CD4-positive, alpha-beta T cell treated with Interleukin-6 for 4 hours (primary cell): ENCODE results near the gene GPR75.
"Not testable (repeated sequence)": the region's sequence is repeated elsewhere in the genome, so short reads cannot be mapped to it uniquely, and the experiment has no call there.

ENCODE experiments used
- DNase-seq: peaks from one replicate; pipeline ENCODE4 v3.0.0-alpha.2; 2020; ENCODE audit warnings: mixed read lengths

GPR75 gene

DNA sequence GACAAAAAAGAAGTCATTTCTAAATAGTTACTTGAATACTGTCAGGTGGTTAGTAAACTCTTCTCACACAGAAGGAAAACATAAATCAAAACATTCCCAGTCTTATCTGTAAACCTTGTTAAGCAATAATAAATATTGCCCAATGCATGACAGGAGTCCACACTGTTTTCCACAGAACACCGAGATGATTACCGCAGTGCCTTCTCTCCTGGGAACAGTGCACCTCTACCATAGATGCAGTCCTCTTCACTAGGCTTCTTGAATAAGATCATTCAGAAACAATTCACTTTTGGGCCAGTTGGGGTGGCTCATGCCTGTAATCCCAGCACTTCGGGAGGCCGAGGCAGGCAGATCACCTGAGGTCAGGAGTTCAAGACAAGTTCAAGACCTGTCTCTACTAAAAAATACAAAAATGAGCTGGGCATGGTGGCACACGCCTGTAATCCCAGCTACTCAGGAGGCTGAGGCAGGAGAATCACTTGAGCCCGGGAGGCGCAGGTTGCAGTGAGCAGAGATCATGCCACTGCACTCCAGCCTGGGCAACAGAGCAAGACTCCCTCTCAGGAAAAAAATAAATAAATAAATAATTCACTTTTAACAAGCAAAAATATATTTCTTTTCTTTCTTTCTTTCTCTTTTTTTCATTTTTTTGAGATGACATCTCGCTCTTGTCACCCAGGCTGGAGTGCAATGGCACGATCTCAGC is 8.6 kb downstream of the GPR75 start:
- not testable (repeated sequence) for DNase-seq

DNA sequence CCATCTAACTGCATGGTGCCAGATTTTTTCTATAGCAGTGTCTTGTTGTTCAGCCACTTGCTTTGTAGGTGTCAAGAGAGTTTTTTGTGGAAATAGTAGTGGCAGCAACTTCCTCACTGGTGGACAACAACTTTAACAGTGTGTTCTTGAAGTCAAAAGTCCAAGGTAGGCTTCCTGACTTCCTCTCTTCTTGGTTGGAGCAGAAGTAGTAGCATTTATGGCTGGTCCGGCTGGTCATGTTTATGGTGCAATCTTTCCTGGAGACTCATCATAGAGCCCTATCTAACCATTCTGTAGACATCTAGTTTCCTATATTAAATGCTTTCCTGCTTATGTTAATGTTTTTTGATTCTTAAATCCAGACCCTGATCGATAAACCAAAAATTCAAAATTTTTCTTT is 11.7 kb downstream of the GPR75 start:
- DNase-seq = no peak

DNA sequence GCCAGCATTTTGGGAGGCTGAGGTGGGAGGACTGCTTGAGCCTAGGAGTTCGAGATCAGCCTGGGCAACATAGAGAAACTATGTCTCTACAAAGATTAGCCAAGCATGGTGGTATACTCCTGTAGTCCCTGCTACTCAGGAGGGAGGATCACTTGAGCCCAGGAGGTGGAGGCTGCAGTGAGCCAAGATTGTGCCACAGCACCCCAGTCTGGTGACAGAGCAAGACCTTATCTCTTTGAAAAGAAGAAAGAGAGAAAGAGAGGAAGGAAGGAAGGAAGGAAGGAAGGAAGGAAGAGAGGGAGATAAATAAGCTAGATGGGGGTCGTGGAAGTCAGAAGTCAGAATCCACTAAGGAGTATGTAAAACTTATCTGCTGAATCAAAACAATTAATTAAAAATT is 16.2 kb downstream of the GPR75 start:
- DNase-seq = no peak

DNA sequence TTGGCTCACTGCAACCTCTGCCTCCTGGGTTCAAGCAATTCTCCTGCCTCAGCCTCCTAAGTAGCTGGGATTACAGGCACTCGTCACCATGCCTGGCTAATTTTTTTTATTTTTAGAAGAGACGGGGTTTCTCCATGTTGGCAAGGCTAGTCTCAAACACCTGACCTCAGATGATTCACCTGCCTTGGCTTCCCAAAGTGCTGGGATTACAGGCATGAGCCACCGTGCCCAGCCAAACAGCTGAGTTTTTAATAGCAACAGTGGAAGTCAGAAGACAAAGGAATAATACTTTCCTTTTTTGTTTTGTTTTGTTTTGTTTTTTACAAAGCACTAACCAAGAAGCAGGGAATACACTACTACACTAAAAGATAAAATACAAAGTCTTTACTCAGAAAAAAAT is 16.9 kb downstream of the GPR75 start:
- DNase-seq = no peak

DNA sequence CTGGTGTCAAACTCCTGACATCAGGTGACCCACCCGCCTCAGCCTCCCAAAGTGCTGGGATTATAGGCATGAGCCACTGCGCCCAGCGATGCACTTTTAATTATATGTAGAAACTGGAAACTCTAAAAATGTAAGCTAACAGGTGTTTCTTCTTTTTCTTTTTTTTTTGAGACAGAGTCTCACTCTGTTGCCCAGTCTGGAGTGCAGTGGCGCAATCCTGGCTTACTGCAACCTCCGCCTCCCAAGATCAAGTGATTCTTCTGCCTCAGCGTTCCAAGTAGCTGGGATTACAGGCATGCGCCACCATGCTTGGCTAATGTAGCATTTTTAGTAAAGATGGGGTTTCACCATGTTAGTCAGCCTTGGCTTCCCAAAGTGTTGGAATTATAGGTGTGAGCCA is 18.1 kb downstream of the GPR75 start:
- DNase-seq = not testable (repeated sequence)

DNA sequence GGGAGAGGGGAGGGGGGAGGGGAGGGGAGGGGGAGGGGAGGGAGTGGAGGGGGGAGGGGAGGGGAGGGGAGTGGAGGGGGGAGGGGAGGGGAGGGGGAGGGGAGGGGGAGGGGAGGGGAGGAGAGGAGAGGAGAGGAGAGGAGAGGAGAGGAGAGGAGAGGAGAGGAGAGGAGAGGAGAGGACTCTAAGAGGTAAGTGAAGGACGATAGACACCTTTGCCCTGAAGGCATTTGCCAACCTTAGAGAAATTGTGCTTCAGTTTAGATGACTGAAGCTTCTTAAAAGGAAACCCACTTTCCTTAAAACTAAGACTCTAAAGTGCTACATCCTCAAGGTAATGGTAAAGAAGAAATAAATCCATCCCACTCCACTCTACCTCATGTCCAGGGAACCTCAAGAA is 19.2 kb downstream of the GPR75 start:
- DNase-seq = no peak

DNA sequence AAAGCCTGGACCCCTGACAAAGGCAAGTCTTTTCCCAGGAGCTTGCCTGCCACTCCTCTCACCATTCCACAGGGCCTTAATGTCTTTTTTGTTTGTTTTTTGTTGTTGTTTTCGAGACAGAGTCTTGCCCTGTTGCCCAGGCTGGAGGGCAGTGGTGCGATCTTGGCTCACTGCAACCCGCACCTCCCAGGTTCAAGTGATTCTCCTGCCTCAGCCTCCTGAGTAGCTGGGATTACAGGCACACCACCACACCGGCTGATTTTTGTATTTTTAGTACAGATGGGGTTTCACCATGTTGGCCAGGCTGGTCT is 29.8 kb downstream of the GPR75 start:
- DNase-seq = not testable (repeated sequence)

DNA sequence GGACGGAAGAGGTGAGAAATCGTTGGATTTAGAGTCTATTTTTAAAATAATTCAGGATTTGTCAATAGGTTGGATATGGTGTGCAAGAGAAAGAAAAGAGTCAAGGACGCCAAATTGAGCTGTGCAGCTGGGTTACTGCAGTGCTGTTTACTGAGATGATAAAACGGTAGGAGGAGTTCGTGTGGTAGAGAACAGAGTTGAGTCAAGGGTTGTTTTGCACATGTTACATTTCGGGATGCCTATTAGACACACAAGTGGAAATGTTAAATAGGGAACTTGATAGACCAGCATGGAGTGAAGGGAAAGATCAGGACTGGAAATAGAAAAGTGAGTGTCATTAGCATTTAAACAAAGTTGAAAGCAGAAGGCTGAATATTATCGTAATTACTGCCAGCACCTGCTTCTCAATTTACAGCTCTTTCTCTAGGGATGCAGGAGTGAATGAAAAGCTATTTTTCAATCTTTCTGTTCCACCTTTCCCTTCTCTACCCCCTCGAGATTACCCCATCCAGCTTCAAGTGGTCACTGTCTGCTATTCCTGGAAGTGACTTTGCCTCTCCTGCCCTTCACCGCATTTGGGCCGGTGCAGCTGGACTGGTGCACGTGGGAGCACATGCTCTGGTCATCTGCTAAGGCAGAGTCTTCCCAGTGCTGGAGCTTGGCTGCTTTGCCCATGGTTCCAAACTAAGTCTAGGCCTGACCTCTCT is 30.3 kb downstream of the GPR75 start:
- DNase-seq = no peak

DNA sequence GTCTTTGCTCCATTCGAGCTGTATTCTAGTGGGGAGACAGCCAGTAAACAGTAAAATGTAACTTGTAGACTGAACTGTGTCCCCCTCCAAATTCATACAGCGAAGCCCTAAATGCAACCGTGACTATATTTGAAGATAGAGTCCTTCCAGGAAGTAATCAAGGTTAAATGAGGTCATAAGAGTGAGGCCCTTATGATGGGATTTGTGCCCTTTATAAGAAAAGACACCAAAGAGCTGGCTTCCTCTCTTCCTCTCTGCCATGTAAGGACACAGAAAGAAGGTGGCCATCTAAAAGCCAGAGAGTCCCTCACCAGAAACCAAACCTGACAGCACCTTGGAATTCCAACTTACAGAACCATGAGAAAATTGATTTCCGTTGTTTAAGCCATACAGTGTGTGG is 31.4 kb downstream of the GPR75 start:
- DNase-seq = no peak

DNA sequence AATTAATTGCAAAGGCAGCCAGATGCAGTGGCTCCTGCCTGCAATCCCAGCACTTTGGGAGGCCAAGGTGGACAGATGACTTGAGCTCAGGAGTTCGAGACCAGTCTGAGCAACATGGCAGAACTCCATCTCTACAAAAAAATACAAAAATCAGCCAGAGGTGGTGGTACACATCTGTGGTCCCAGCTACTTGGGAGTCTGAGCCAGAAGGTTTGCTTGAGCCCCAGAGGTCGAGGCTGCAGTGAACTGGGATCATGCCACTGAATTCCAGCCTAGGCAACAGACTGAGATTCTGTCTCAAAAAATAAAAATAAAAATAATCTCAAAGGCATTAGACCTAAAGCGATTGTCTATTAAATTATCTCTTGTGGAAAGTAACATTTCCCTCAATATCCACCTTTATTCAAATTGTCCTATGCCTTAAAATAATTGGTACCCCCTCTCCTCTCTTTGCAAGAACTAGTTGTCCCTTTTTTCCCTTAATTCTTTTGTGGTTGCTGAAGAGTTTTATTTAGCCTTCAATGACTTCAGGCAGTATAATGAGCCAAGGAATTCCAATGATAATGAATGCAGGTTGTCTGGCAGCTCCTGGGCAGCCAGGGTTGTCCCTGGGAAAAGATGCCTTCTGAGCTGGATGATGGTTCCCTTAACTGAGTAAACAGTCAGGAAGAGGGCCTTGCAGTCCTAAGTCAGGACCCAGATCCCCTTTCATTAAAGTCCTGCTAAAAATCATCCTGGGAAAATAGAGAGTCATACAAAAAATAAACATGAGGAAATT is 32.2 kb downstream of the GPR75 start:
- no peak for DNase-seq

DNA sequence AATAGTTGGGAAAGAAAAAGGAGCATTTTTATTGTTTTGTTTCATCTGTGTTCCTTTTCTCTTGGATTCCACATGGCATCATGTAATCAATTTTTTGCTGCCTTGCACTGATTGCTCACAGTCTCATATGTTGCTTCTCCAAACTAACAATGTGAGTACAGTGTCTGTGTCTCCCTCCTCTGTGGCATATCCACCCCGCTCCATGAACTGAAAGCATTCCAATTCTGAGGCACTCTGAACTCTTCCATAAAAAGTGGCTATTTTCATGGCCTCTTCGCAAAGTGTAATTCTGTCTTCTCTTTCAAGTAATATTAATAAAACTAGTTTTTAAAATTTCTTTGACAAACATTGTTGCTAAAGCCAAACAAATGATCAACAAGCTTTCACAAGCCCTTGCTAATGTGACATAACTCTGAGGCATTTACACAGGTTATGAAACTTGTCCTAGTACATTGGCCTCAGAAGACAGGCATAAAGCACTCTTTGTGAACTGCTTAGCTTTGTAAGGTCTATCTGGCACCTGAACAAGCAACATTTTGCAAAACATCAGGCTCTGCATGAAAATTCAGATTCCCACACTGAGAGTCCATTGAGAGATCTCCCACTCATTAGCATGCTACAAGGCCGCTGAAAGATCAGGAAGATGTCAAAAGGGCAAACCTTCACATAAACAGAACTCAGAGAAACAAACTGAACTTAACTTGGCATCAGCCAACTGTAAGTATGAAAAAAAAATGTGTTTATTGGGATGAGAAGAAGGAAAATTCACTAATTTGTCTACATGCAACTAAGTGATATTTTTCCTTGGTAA is 33.0 kb downstream of the GPR75 start:
- DNase-seq = no peak

DNA sequence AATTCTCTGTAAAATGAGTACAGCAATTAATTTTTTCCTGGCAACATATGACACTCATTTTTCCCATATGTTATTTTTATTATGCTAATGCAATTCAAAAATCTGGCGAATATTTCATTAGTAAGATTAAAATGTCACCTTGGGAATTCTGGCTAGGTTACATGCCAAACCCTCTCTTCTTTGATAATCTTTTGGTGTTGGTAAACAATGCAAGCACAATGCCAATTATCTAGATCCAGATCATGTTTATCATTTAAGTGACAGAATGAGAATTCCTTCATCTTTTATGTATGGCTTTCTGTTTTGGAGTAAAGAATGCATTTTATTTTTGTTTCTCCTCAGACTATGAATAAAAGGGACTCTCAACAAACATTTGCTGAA is 33.7 kb downstream of the GPR75 start:
- DNase-seq = no peak

DNA sequence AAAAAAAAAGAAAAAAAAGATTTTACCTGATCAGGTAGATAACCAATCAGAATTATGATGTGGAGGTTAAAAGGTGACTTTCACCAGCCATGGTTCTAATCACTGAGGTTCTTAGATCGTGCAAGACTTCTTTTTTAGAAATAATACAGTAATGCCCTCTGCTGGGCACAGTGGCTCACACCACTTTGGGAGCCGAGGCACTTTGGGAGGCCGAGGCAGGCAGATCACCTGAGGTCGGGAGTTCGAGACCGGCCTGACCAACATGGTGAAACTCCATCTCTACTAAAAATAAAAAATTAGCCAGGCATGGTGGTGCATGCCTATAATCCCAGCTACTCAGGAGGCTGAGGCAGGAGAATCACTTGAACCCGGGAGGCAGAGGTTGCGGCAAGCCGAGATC is 36.1 kb downstream of the GPR75 start:
- not testable (repeated sequence) for DNase-seq

DNA sequence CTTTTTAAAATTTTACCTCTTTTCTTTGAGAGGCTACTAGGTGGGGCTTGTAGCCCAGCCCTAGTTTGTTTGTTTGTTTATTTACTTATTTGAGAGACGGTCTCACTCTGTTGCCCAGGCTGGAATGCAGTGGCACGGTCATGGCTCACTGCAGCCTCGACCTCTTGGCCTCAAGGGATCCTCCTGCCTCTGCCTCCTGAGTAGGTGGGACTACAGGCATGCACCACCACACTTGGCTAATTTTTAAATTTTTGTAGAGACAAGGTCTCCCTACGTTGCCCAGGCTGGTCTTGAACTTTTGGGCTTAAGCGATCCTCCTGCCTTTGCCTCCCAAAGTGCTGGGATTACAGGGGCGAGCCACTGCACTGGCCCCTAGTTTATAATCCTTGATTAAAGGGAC is 38.0 kb downstream of the GPR75 start:
- DNase-seq = no peak

DNA sequence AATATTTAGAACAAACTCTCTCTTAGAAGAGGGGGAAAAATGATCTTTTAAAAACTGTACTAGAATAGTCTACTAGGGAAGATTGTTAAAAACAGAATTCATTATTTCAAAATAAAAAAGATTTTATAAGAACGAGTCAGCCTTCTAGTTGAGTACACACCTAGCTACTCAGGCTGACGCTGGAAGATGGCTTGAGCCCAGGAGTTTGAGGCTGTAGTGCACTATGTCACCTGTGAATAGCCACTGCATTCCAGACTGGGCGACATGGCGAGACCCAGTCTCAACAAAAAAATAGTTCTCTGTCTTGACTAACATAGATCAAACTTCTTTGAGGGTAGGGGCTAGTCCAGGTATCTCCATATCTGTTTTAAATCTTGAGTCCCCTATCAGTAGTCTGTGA is 39.1 kb downstream of the GPR75 start:
- DNase-seq = no peak

DNA sequence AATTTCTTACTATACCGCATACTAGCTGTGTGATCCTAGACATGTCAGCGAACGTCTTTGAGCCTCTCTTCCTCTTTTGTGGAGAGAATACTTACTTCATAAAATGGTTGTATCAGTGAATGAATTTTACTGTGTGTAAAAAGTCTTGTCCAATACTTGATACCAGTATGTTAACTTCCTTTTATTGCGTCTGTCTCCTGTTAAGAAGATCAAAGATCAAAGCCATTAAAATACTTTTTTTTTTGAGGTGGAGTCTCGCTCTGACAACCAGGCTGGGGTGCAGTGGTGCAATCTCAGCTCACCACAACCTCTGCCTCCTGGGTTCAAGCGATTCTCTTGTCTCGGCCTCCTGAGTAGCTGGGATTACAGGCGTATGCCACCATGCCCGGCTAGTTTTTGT is 39.7 kb downstream of the GPR75 start:
- no peak for DNase-seq

DNA sequence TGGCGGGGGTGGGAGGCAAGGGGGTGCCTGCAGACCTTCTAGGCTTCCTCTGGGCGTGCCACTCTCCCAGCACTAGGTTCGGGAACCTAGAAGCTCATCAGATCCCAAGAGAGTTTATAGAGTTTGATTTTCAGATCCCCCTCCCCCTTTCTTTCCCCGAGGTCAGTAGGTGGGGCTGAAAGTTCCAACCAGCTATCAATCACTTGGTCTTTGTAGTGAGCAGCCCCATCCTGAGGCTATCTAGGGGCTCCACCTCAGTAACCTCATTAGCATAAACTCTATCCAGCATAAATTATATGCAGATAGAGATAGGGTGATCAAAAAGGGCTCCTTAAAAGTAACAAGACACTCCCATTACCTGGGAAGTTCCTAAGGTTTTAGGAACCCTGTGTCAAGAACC is 40.1 kb downstream of the GPR75 start:
- no peak for DNase-seq

DNA sequence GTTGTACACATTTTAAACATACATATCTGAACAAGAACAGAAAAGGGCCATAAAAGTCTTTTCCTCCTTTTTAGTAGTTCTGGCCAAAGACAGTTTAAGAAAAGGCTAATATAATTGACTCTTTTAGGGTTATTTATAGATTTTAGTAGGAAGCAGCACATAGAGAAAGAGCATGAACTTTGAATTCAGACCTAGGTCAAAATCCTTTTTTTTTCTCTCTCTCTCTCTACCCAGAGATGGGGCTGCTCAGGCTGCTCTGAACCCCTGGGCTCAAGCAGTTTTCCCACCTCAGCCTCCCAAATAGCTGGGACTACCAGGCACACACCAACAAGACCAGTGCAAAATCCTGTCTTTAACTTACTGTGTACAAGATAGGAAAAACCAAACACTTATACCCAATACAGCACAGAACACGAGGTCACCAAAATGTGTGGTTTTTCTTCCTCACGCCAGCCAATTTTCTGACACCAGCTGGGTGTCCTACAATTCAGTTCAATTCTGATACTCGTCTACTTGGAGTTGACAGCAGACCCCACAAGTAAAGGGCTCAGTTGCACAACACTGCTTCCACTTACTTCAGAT is 40.8 kb downstream of the GPR75 start:
- DNase-seq = no peak

DNA sequence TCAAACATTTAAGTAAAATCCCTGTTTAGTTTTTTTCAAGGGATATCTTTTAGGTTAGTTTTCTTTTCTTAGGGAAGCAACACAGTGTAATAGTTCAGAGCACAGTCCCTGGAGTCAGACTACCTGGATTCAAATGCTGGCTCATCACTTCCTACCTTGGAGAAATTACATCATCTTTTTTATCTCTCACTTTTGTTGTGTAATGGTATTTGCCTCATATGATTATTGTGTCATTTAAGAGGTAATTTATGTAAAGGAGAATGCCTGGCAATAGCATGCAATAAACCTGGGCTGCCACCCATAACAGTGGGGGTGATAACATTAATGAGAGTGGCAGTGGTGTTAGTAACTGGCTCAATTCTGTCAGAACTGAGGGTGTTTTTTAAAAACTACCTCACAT is 46.6 kb downstream of the GPR75 start:
- no peak for DNase-seq

DNA sequence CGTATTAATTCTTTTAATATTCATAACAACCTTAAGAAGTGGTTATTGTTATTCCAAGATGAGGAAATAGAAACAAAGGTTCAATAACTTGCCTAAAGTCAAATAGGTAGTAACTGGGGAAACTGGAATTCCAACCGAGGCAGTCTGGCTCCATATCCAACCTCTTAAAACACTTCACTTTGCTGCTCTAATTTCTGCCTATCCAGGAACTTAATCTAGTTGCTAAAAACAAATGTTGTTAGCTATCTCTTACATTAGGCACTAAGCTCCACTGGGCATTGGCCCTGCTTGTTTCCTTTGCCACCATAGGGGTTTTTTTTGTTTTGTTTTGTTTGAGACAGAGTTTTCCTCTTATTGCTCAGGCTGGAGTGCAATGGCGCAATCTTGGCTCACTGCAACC is 48.2 kb downstream of the GPR75 start:
- no peak for DNase-seq
